WTC11 (cell line): ENCODE data around the gene HIVEP2.

ENCODE experiments used
- ARID4B ChIP-seq: sonication (generic); formaldehyde crosslinking; IDR thresholded peaks from 2 replicates; pipeline ENCODE4 v1.8.0; 2023; ENCODE audit warnings: missing genetic modification reagents, mild to moderate bottlenecking, borderline replicate concordance
- CREB1 ChIP-seq: sonication (generic); formaldehyde crosslinking; IDR thresholded peaks from 2 replicates; pipeline ENCODE4 v1.8.0; 2023; ENCODE audit warnings: mild to moderate bottlenecking, missing genetic modification reagents
- ETV6 ChIP-seq: sonication (generic); formaldehyde crosslinking; IDR thresholded peaks from 2 replicates; pipeline ENCODE4 v1.8.1; 2022; ENCODE audit warnings: mild to moderate bottlenecking, missing genetic modification reagents
- FOXP1 ChIP-seq: sonication (generic); formaldehyde crosslinking; IDR thresholded peaks from 2 replicates; pipeline ENCODE4 v1.8.0; 2022; ENCODE audit warnings: missing genetic modification reagents, mild to moderate bottlenecking, moderate library complexity, borderline replicate concordance
- MAX ChIP-seq: sonication (generic); formaldehyde crosslinking; IDR thresholded peaks from 2 replicates; pipeline ENCODE4 v1.8.0; 2022; ENCODE audit warnings: mild to moderate bottlenecking, missing genetic modification reagents
- NFYB ChIP-seq: sonication (generic); formaldehyde crosslinking; conservative IDR thresholded peaks from 2 replicates; pipeline ENCODE4 v1.8.0; 2022; ENCODE audit warnings: low read depth, missing genetic modification reagents
- SP1 ChIP-seq: sonication (generic); formaldehyde crosslinking; conservative IDR thresholded peaks from 2 replicates; pipeline ENCODE4 v1.8.1; 2022; ENCODE audit warnings: missing genetic modification reagents
- TP53 ChIP-seq: sonication (generic); formaldehyde crosslinking; IDR thresholded peaks from 2 replicates; pipeline ENCODE4 v1.8.1; 2023; ENCODE audit warnings: mild to moderate bottlenecking, missing genetic modification reagents
- ZNF138 ChIP-seq: sonication (generic); formaldehyde crosslinking; conservative IDR thresholded peaks from 2 replicates; pipeline ENCODE4 v1.8.1; 2022; ENCODE audit warnings: mild to moderate bottlenecking, moderate library complexity, missing genetic modification reagents
- TF ChIP-seq, protein P1 (sequence below): sonication (generic); formaldehyde crosslinking; IDR thresholded peaks from 2 replicates; pipeline ENCODE4 v1.8.0; 2022; ENCODE audit warnings: mild to moderate bottlenecking, missing genetic modification reagents
- TF ChIP-seq, protein P2 (sequence below): fragments of 200-600 bp; IDR thresholded peaks from 2 replicates; pipeline ENCODE4 v1.8.0; 2022; ENCODE audit warnings: antibody characterized with exemption
- TF ChIP-seq, protein P3 (sequence below): sonication (generic); formaldehyde crosslinking; IDR thresholded peaks from 2 replicates; pipeline ENCODE4 v1.8.1; 2023; ENCODE audit warnings: mild to moderate bottlenecking, missing genetic modification reagents

- no peak for TF ChIP-seq SP1
- TF ChIP-seq CREB1, result no peak
- TF ChIP-seq, protein P1, sequence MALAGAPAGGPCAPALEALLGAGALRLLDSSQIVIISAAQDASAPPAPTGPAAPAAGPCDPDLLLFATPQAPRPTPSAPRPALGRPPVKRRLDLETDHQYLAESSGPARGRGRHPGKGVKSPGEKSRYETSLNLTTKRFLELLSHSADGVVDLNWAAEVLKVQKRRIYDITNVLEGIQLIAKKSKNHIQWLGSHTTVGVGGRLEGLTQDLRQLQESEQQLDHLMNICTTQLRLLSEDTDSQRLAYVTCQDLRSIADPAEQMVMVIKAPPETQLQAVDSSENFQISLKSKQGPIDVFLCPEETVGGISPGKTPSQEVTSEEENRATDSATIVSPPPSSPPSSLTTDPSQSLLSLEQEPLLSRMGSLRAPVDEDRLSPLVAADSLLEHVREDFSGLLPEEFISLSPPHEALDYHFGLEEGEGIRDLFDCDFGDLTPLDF (CRISPR knock-in tag), result no peak
- no peak for TF ChIP-seq NFYB (CRISPR knock-in tag)
- no peak for TF ChIP-seq ARID4B (CRISPR knock-in tag)
- TF ChIP-seq TP53 (CRISPR knock-in tag), result no peak
- no peak for TF ChIP-seq ZNF138 (CRISPR knock-in tag)
- TF ChIP-seq MAX (CRISPR knock-in tag), result no peak
- TF ChIP-seq, protein P2, sequence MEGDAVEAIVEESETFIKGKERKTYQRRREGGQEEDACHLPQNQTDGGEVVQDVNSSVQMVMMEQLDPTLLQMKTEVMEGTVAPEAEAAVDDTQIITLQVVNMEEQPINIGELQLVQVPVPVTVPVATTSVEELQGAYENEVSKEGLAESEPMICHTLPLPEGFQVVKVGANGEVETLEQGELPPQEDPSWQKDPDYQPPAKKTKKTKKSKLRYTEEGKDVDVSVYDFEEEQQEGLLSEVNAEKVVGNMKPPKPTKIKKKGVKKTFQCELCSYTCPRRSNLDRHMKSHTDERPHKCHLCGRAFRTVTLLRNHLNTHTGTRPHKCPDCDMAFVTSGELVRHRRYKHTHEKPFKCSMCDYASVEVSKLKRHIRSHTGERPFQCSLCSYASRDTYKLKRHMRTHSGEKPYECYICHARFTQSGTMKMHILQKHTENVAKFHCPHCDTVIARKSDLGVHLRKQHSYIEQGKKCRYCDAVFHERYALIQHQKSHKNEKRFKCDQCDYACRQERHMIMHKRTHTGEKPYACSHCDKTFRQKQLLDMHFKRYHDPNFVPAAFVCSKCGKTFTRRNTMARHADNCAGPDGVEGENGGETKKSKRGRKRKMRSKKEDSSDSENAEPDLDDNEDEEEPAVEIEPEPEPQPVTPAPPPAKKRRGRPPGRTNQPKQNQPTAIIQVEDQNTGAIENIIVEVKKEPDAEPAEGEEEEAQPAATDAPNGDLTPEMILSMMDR, result no peak
- TF ChIP-seq, protein P3, sequence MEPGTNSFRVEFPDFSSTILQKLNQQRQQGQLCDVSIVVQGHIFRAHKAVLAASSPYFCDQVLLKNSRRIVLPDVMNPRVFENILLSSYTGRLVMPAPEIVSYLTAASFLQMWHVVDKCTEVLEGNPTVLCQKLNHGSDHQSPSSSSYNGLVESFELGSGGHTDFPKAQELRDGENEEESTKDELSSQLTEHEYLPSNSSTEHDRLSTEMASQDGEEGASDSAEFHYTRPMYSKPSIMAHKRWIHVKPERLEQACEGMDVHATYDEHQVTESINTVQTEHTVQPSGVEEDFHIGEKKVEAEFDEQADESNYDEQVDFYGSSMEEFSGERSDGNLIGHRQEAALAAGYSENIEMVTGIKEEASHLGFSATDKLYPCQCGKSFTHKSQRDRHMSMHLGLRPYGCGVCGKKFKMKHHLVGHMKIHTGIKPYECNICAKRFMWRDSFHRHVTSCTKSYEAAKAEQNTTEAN (CRISPR knock-in tag), result no peak
- no peak for TF ChIP-seq ETV6 (CRISPR knock-in tag)
- TF ChIP-seq FOXP1 (CRISPR knock-in tag), result no peak
Measured at GRCh38 chr6:142712231-142712630, 232.7 kb downstream of the HIVEP2 start.
